Stimulated activated CD4-positive, alpha-beta T cell treated with anti-CD3 and anti-CD28 coated beads, Interleukin-2, amount 100 ng/mL, for 24 hours (primary cell): Measurements from ENCODE around the gene COA1.
"Not testable (repeated sequence)": the region's sequence is repeated elsewhere in the genome, so short reads cannot be mapped to it uniquely, and the experiment has no call there.

Experiments
- DNase-seq, 2 donors: peaks; one replicate each; pipeline ENCODE4 v3.0.0-alpha.2; 2020

The COA1 gene

GRCh38 chr7:43625453-43625852 is 103.9 kb downstream of the COA1 start:
- DNase-seq = peak in 1 of 2 donors; percentile 43

- DNase-seq = no peak
Observed at GRCh38 chr7:43624156-43624555, 105.2 kb downstream of the COA1 start.

GRCh38 chr7:43621729-43622448 is 107.4 kb downstream of the COA1 start:
- no peak for DNase-seq

- DNase-seq = no peak
Observed at GRCh38 chr7:43619213-43620012, 109.9 kb downstream of the COA1 start.

- no peak for DNase-seq
Observed at GRCh38 chr7:43618073-43618472, 111.2 kb downstream of the COA1 start.

GRCh38 chr7:43616977-43617376 is 112.3 kb downstream of the COA1 start:
- no peak for DNase-seq

GRCh38 chr7:43615558-43616145 is 113.7 kb downstream of the COA1 start:
- no peak for DNase-seq

GRCh38 chr7:43612599-43613589 is 116.4 kb downstream of the COA1 start:
- DNase-seq = peak in 1 of 2 donors; percentile 42

- DNase-seq = no peak
Observed at GRCh38 chr7:43612128-43612527, 117.2 kb downstream of the COA1 start.

GRCh38 chr7:43609097-43609496 is 120.2 kb downstream of the COA1 start:
- no peak for DNase-seq

GRCh38 chr7:43604251-43604650 is 125.1 kb downstream of the COA1 start:
- DNase-seq = no peak

GRCh38 chr7:43602256-43602655 is 127.1 kb downstream of the COA1 start:
- no peak for DNase-seq

GRCh38 chr7:43600056-43600455 is 129.3 kb downstream of the COA1 start:
- DNase-seq = no peak

- not testable (repeated sequence) for DNase-seq
Observed at GRCh38 chr7:43596426-43596825, 132.9 kb downstream of the COA1 start.

GRCh38 chr7:43594020-43594419 is 135.3 kb downstream of the COA1 start:
- DNase-seq = no peak

GRCh38 chr7:43593010-43593409 is 136.3 kb downstream of the COA1 start:
- DNase-seq = no peak

GRCh38 chr7:43592326-43592725 is 137.0 kb downstream of the COA1 start:
- DNase-seq = no peak

GRCh38 chr7:43591558-43592180 is 137.7 kb downstream of the COA1 start:
- no peak for DNase-seq

- peak; percentile 28 to 43 for DNase-seq
Observed at GRCh38 chr7:43590862-43591557, 138.3 kb downstream of the COA1 start.

- no peak for DNase-seq
Observed at GRCh38 chr7:43589728-43590127, 139.6 kb downstream of the COA1 start.
